ENCODE results near the gene SORCS2. TPM values are rescaled to one million over a fixed set of nuclear protein-coding genes. Genes with fewer than 3 reads are reported as not detected.

Gene SORCS2
- total and polyA plus RNA-seq, 12 donors: 0.67 to 15.5 (median 1.3) TPM

DNA sequence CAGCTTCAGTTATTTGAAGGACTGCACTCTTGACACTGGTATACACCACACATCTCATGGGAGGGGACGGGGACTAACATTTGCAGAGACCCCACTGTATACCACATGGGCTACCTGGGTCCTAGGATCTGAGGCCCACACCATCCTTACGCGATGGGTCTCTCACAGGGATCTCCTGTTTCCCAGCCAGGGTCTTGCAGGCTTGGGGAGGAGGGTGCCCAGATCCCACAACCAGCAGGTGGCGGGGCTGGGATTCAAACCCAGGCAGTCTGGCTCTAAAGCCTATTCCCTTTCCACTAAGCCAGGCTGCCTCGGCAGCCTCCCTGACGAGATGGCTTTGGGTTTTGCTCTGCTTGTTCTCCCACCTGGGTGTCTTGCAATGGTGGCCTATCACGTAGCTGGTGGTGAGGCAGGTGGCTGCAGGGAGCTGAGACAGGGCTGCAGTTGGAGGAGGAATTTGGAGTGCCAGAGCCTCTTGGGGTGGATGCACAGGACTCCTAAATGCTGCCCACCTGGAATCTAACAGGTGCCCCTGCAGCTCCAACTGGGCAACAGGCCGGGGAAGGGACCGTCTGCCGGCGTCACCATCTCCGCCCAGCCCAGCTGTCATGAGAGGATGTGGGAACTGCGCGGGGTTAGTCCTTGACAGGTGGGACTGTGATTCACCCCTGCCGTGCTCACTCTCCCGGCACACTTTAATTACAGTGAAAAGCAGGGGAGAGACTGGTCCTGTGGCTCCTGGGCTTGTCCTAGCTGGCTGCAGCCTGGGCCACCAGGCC lies 131.7 kb downstream of the SORCS2 start:
- H3K36me3 ChIP-seq (replicated peaks in 1 of 2): no peaks in the 10 kb centered on the region
- no peaks in the 10 kb centered on the region for H3K9me3 ChIP-seq (replicated peaks in 1 of 3)
- TF ChIP-seq POLR2A (IDR thresholded peaks at IDR 0.05): no peak
- TF ChIP-seq, protein P1, sequence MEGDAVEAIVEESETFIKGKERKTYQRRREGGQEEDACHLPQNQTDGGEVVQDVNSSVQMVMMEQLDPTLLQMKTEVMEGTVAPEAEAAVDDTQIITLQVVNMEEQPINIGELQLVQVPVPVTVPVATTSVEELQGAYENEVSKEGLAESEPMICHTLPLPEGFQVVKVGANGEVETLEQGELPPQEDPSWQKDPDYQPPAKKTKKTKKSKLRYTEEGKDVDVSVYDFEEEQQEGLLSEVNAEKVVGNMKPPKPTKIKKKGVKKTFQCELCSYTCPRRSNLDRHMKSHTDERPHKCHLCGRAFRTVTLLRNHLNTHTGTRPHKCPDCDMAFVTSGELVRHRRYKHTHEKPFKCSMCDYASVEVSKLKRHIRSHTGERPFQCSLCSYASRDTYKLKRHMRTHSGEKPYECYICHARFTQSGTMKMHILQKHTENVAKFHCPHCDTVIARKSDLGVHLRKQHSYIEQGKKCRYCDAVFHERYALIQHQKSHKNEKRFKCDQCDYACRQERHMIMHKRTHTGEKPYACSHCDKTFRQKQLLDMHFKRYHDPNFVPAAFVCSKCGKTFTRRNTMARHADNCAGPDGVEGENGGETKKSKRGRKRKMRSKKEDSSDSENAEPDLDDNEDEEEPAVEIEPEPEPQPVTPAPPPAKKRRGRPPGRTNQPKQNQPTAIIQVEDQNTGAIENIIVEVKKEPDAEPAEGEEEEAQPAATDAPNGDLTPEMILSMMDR (IDR thresholded peaks at IDR 0.05): no peak
- intact Hi-C loops (cut with DNase I): no loop called here
- H3K27ac ChIP-seq: peak overlapping the region in 1 of 5 donors; percentile 45
- WGBS, 4 donors: 83 to 86% (median 85%) methylated on average over 11 to 16 of the region's 16 CpGs
- DNase-seq: no peak
- no peak overlapping the region for H3K4me3 ChIP-seq
- H3K27me3 ChIP-seq: no peaks in the 10 kb centered on the region
- no peaks in the 10 kb centered on the region for H3K4me1 ChIP-seq (replicated peaks in 1 of 2)

DNA sequence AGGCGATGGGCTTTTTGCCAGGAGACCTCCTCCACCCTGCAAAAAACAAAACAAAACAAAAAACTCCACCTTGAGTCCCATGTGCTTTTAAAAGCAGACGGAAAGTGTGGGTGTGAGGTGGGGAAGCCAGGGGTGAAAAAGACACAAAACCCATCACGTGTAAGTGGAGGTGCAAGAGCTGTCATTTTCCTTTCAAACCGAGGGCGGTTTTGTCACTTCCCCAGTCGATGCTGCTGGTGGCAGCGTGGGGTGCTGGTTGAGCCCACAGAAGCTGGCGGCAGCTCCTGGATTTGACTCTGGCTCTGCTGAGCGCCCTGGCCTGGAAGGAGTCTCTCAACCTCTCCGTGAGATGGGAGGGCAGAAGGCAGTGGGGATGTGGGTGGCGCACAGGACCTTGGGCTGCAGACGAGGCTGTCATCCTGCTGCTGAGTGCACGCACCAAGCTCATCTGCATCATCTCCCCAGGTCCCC lies 132.3 kb downstream of the SORCS2 start:
- DNase-seq: no peak
- no peak overlapping the region for H3K4me3 ChIP-seq
- intact Hi-C loops (cut with DNase I): no loop called here
- H3K27ac ChIP-seq: no peak overlapping the region
- H3K4me1 ChIP-seq (replicated peaks in 1 of 2): no peaks in the 10 kb centered on the region
- H3K27me3 ChIP-seq: no peaks in the 10 kb centered on the region
- H3K9me3 ChIP-seq (replicated peaks in 1 of 3): no peaks in the 10 kb centered on the region
- WGBS, 4 donors: 73 to 82% (median 77%) methylated on average over 10 to 13 of the region's 13 CpGs
- TF ChIP-seq, protein P1 (IDR thresholded peaks at IDR 0.05): no peak
- no peak for TF ChIP-seq POLR2A (IDR thresholded peaks at IDR 0.05)
- no peaks in the 10 kb centered on the region for H3K36me3 ChIP-seq (replicated peaks in 1 of 2)

DNA sequence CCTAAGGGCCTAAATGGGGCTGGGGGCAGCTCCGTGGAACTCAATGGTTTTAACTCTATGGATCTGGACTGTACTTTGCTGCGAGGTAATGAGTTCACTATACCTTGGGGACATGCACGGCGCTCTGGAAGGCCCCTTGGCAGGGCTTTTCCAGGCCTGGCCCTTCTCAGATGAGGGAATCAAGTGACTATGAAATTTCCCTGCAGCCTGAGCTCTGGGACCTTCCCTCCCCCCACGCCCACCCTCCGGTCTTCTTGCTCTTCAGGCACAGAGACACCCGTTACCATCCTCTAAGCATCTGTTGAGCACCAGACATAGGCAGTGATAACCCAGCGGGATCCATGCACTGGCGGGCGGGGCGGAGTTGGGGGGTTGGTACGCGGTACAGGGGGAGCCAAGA lies 133.2 kb downstream of the SORCS2 start:
- no peak for TF ChIP-seq POLR2A (IDR thresholded peaks at IDR 0.05)
- H3K9me3 ChIP-seq (replicated peaks in 1 of 3): no peaks in the 10 kb centered on the region
- WGBS, 4 donors: 83 to 86% (median 84%) methylated on average over 13 of the region's 13 CpGs
- no peak overlapping the region for H3K27ac ChIP-seq
- H3K4me1 ChIP-seq (replicated peaks in 1 of 2): no peaks in the 10 kb centered on the region
- intact Hi-C loops (cut with DNase I): no loop called here
- H3K36me3 ChIP-seq (replicated peaks in 1 of 2): no peaks in the 10 kb centered on the region
- H3K4me3 ChIP-seq: no peak overlapping the region
- no peaks in the 10 kb centered on the region for H3K27me3 ChIP-seq
- no peak for DNase-seq

DNA sequence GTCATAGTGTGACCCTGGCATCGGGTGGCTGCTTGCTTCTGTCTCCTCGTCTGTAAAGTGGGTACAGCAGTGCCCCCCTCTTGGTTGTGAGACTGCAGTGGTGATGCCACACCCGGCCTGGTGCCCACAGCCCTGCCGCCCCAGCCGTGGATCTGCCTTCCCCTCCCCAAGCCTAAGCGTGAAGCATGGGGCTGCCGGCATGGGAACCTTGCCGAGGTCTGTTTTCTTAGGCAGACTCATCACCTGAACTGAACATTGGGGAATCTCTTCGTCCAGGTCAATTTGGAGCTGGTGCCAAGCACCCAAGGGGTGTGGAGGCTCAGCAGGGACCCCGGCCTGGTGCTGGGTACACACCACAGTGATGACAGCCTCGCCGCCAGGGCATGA lies 134.0 kb downstream of the SORCS2 start:
- no peaks in the 10 kb centered on the region for H3K36me3 ChIP-seq (replicated peaks in 1 of 2)
- TF ChIP-seq POLR2A (IDR thresholded peaks at IDR 0.05): no peak
- TF ChIP-seq, protein P1 (IDR thresholded peaks at IDR 0.05): no peak
- intact Hi-C loops (cut with DNase I): no loop called here
- no peak overlapping the region for H3K4me3 ChIP-seq
- no peaks in the 10 kb centered on the region for H3K27me3 ChIP-seq
- H3K9me3 ChIP-seq (replicated peaks in 1 of 3): no peaks in the 10 kb centered on the region
- no peak for DNase-seq
- WGBS, 4 donors: 65 to 82% (median 79%) methylated on average over 5 to 12 of the region's 12 CpGs
- H3K4me1 ChIP-seq (replicated peaks in 1 of 2): no peaks in the 10 kb centered on the region
- H3K27ac ChIP-seq: peak overlapping the region in 1 of 5 donors; percentile 23
